HCT116 (cell line): ENCODE data around the gene LARP4. TPM values are rescaled to one million over a fixed set of nuclear protein-coding genes. Genes with fewer than 3 reads are reported as not detected.
A peak's percentile ranks its signal among the peaks of the same experiment; 100 is the strongest.

ENCODE experiments used
- ATAC-seq: fragments of 200-7000 bp; cut with Tn5 transposase; 2 replicates; pipeline ENCODE4 v1.9.1; 2020; ENCODE audit warnings: mild to moderate bottlenecking, moderate library complexity
- Bru-seq: library from RNA; stranded (reverse); fragments of 400-500 nt; gene quantifications from one replicate; lab custom pipeline; 2021; lab: Mats Ljungman, UMichigan
- BruChase-seq, 2 experiments: library from RNA; stranded (reverse); fragments of 400-500 nt; gene quantifications; one replicate each; lab custom pipeline; 2021; lab: Mats Ljungman, UMichigan
- BruUV-seq: library from RNA; stranded (reverse); fragments of 400-500 nt; replicated peaks from 2 replicates; lab custom pipeline; 2021; lab: Mats Ljungman, UMichigan
- CTCF ChIA-PET: fragments of 300-600 bp; sonication (Branson Sonifier 250); formaldehyde crosslinking; loops from one replicate; lab custom pipeline; 2021; ENCODE audit warnings: antibody characterized with exemption; lab: Charles Lee
- POLR2A ChIA-PET: fragments of 300-600, 350-600 bp; sonication (Branson Sonifier 250); formaldehyde crosslinking; loops from one replicate; lab custom pipeline; 2021; ENCODE audit warnings: antibody characterized with exemption; lab: Charles Lee
- RAD21 ChIA-PET, 2 experiments: fragments of 300-600 bp; sonication (Branson Sonifier 250); formaldehyde crosslinking; loops; one replicate each; lab custom pipeline; 2023; ENCODE audit warnings: low total read pairs in 2 of 2; ENCODE audit not compliant: uncharacterized antibody in 2 of 2, unreplicated experiment in 2 of 2, low non-redundant PET in 1 of 2; lab: Charles Lee
- DNase-seq: peaks from one replicate; pipeline ENCODE4 v3.0.0-alpha.2; 2010; ENCODE audit warnings: low read depth, low spot score
- H2AFZ ChIP-seq: fragments of 200-600 bp; shearing (Covaris generic), sonication (generic); 2 replicates; pipeline ENCODE4 v1.6.1; 2017; ENCODE audit warnings: low read depth, mixed run types, mixed read lengths, antibody characterized with exemption, low read length; ENCODE audit not compliant: poor library complexity, severe bottlenecking
- H3K27ac ChIP-seq: 2 replicates; pipeline ENCODE4 v1.5.1; 2012; ENCODE audit warnings: low read depth, low read length
- H3K27me3 ChIP-seq: fragments of 200-600 bp; sonication (generic); 2 replicates; pipeline ENCODE4 v1.6.1; 2016; ENCODE audit warnings: mixed run types, low read length, mixed read lengths; ENCODE audit not compliant: insufficient read depth
- H3K36me3 ChIP-seq, 2 experiments: fragments of 200-500 bp in 1 of 2; fragments of 200-600 bp in 1 of 2; sonication (Bioruptor generic) in 1 of 2; sonication (generic) in 1 of 2; 2 replicates each; pipeline versions ENCODE4 v1.5.1 to v1.6.1; 2014 to 2016; ENCODE audit warnings: low read length in 2 of 2, inconsistent platforms in 1 of 2, mixed read lengths in 1 of 2, mixed run types in 1 of 2; ENCODE audit not compliant: insufficient read depth in 2 of 2, control insufficient read depth in 1 of 2
- H3K4me1 ChIP-seq, 2 experiments: fragments of 200-600 bp in 1 of 2; sonication (generic) in 1 of 2; 2 replicates each; pipeline versions ENCODE4 v1.5.1 to v1.6.1; 2012 to 2017; ENCODE audit warnings: low read length in 2 of 2, inconsistent platforms in 1 of 2, mild to moderate bottlenecking in 1 of 2, mixed read lengths in 1 of 2, mixed run types in 1 of 2, moderate library complexity in 1 of 2; ENCODE audit not compliant: insufficient read depth in 2 of 2, control insufficient read depth in 1 of 2
- H3K4me2 ChIP-seq: fragments of 200-600 bp; sonication (generic); 2 replicates; pipeline ENCODE4 v1.6.1; 2017; ENCODE audit warnings: mixed run types, low read length, mixed read lengths
- H3K4me3 ChIP-seq, 2 experiments: fragments of 200-600 bp in 1 of 2; sonication (generic) in 1 of 2; replicated peaks in 1 of 2; 2 replicates each; pipeline ENCODE4 v1.5.1; 2011 to 2016; ENCODE audit warnings: low read length in 2 of 2, control low read depth in 1 of 2, low read depth in 1 of 2, mild to moderate bottlenecking in 1 of 2, mixed read lengths in 1 of 2, mixed run types in 1 of 2
- H3K79me2 ChIP-seq: fragments of 200-600 bp; sonication (generic); 2 replicates; pipeline ENCODE4 v1.6.1; 2017; ENCODE audit warnings: mild to moderate bottlenecking, mixed run types, low read length, moderate library complexity, mixed read lengths; ENCODE audit not compliant: insufficient read depth
- H3K9ac ChIP-seq: fragments of 200-600 bp; sonication (generic); 2 replicates; pipeline ENCODE4 v1.6.1; 2016; ENCODE audit warnings: low read length, mixed read lengths
- H3K9me2 ChIP-seq: fragments of 200-600 bp; sonication (generic), shearing (Covaris generic); 2 replicates; pipeline ENCODE4 v1.6.1; 2017; ENCODE audit warnings: mixed run types, mild to moderate bottlenecking, moderate library complexity; ENCODE audit not compliant: insufficient read depth
- H3K9me3 ChIP-seq, 2 experiments: fragments of 200-500 bp in 1 of 2; fragments of 200-600 bp in 1 of 2; sonication (Bioruptor generic) in 1 of 2; sonication (generic) in 1 of 2; 2 replicates each; pipeline ENCODE4 v1.6.1; 2014 to 2017; ENCODE audit warnings: low read length in 2 of 2, mixed read lengths in 2 of 2, inconsistent platforms in 1 of 2, low read depth in 1 of 2, mild to moderate bottlenecking in 1 of 2, mixed run types in 1 of 2, moderate library complexity in 1 of 2; ENCODE audit not compliant: control insufficient read depth in 1 of 2, insufficient read depth in 1 of 2
- H4K20me1 ChIP-seq: fragments of 200-600 bp; sonication (generic), shearing (Covaris generic); 2 replicates; pipeline ENCODE4 v1.6.1; 2017; ENCODE audit warnings: mixed run types, mild to moderate bottlenecking, moderate library complexity; ENCODE audit not compliant: insufficient read depth
- CBX3 ChIP-seq: IDR thresholded peaks from 2 replicates; pipeline ENCODE4 v1.6.1; 2012; ENCODE audit warnings: low read depth
- CEBPB ChIP-seq: IDR thresholded peaks from 2 replicates; pipeline ENCODE4 v1.6.1; 2012; ENCODE audit warnings: low read depth
- EGR1 ChIP-seq: IDR thresholded peaks from 2 replicates; pipeline ENCODE4 v1.6.1; 2012; ENCODE audit warnings: low read depth
- EZH2 ChIP-seq: fragments of 200-600 bp; sonication (generic); IDR thresholded peaks from 2 replicates; pipeline ENCODE4 v1.6.1; 2017; ENCODE audit warnings: antibody characterized with exemption, mixed run types
- EZH2phosphoT487 ChIP-seq: fragments of 200-600 bp; IDR thresholded peaks from 2 replicates; pipeline ENCODE4 v1.6.1; 2018; ENCODE audit warnings: antibody characterized with exemption, borderline replicate concordance
- JUND ChIP-seq: IDR thresholded peaks from 2 replicates; pipeline ENCODE4 v1.6.1; 2012
- POLR2A ChIP-seq: IDR thresholded peaks from 2 replicates; pipeline ENCODE4 v1.7.0; 2011; ENCODE audit warnings: borderline replicate concordance; ENCODE audit not compliant: insufficient read depth, insufficient read length; ENCODE audit errors: extremely low read depth
- POLR2AphosphoS5 ChIP-seq: IDR thresholded peaks from 2 replicates; pipeline ENCODE4 v1.6.1; 2011; ENCODE audit warnings: mild to moderate bottlenecking, low read depth, low read length, moderate library complexity
- RAD21 ChIP-seq: IDR thresholded peaks from 2 replicates; pipeline ENCODE4 v1.6.1; 2012; ENCODE audit warnings: low read depth, mild to moderate bottlenecking
- SIN3A ChIP-seq: IDR thresholded peaks from 2 replicates; pipeline ENCODE4 v1.6.1; 2012; ENCODE audit warnings: low read depth
- SP1 ChIP-seq: IDR thresholded peaks from 2 replicates; pipeline ENCODE4 v1.6.1; 2012; ENCODE audit warnings: low read depth
- SRF ChIP-seq: IDR thresholded peaks from 2 replicates; pipeline ENCODE4 v1.6.1; 2012; ENCODE audit warnings: low read depth
- TCF7L2 ChIP-seq: IDR thresholded peaks from 2 replicates; pipeline ENCODE4 v1.7.0; 2011; ENCODE audit warnings: borderline replicate concordance, inconsistent platforms; ENCODE audit not compliant: insufficient read depth, insufficient read length; ENCODE audit errors: extremely low read depth
- YY1 ChIP-seq: IDR thresholded peaks from 2 replicates; pipeline ENCODE4 v1.6.1; 2011; ENCODE audit warnings: low read length, low read depth, moderate library complexity, mild to moderate bottlenecking; ENCODE audit not compliant: insufficient replicate concordance; ENCODE audit errors: extremely low read depth
- ZFX ChIP-seq: fragments of 450-650 bp; IDR thresholded peaks from 2 replicates; pipeline ENCODE4 v1.6.1; 2017
- ZNF274 ChIP-seq: fragments of 200-500 bp; sonication (Bioruptor generic); IDR thresholded peaks from 2 replicates; pipeline ENCODE4 v1.6.1; 2014; ENCODE audit warnings: mild to moderate bottlenecking, low read depth, low read length, inconsistent platforms
- intact Hi-C: fragments of 100-400 bp; cut with micrococcal nuclease; formaldehyde crosslinking; loops from 2 replicates; pipeline ENCODE4 v1.10.0; 2022
- long read RNA-seq: library from polyadenylated mRNA; unstranded; transcript quantifications from one replicate; pipeline ENCODE4 v2.0.0, GENCODE V29; 2021; ENCODE audit not compliant: unreplicated experiment
- polyA plus RNA-seq: library from polyadenylated mRNA; unstranded; fragments of >200 nt; gene quantifications from 2 replicates; pipeline ENCODE4 v1.2.1, GENCODE V29; 2012; ENCODE audit warnings: missing spikeins
- total RNA-seq: library from RNA; stranded (reverse); gene quantifications from one replicate; pipeline ENCODE4 v1.2.1, GENCODE V29; 2021; ENCODE audit not compliant: unreplicated experiment
- TF ChIP-seq, protein P1 (sequence below): IDR thresholded peaks from 2 replicates; pipeline ENCODE4 v1.6.1; 2012
- TF ChIP-seq, protein P2 (sequence below): IDR thresholded peaks from 2 replicates; pipeline ENCODE4 v1.6.1; 2011; ENCODE audit warnings: mild to moderate bottlenecking, low read length, moderate library complexity; ENCODE audit not compliant: insufficient replicate concordance; ENCODE audit errors: extremely low read depth
- TF ChIP-seq, protein P3 (sequence below), 3 experiments: fragments of 200-600 bp in 1 of 3; sonication (generic) in 1 of 3; IDR thresholded peaks in 2 of 3; conservative IDR thresholded peaks in 1 of 3; 2 replicates each; pipeline ENCODE4 v1.5.1; 2012 to 2017; ENCODE audit warnings: low read depth in 2 of 3, low read length in 2 of 3, antibody characterized with exemption in 1 of 3, borderline replicate concordance in 1 of 3, control low read depth in 1 of 3, mild to moderate bottlenecking in 1 of 3, mixed read lengths in 1 of 3, mixed run types in 1 of 3, moderate library complexity in 1 of 3; ENCODE audit not compliant: insufficient read depth in 1 of 3

The LARP4 gene
- 76.3 TPM for total RNA-seq
- polyA plus RNA-seq, result 9.7 and 15.2 TPM in 2 replicates
- Bru-seq, nascent RNA, result percentile 89 among the genes with signal in this experiment
- BruChase-seq, experiment 1, labeled RNA remaining after a 6-hour chase, result percentile 92 among the genes with signal in this experiment
- percentile 92 among the genes with signal in this experiment for BruChase-seq, experiment 2, labeled RNA remaining after a 2-hour chase
- long read RNA-seq, full-length matches to known transcripts, result 12 of 87 reads
- long read RNA-seq, partial matches to known transcripts, result 57 of 87 reads
- long read RNA-seq, other reads (novel, unspliced or antisense), result 18 of 87 reads

DNA sequence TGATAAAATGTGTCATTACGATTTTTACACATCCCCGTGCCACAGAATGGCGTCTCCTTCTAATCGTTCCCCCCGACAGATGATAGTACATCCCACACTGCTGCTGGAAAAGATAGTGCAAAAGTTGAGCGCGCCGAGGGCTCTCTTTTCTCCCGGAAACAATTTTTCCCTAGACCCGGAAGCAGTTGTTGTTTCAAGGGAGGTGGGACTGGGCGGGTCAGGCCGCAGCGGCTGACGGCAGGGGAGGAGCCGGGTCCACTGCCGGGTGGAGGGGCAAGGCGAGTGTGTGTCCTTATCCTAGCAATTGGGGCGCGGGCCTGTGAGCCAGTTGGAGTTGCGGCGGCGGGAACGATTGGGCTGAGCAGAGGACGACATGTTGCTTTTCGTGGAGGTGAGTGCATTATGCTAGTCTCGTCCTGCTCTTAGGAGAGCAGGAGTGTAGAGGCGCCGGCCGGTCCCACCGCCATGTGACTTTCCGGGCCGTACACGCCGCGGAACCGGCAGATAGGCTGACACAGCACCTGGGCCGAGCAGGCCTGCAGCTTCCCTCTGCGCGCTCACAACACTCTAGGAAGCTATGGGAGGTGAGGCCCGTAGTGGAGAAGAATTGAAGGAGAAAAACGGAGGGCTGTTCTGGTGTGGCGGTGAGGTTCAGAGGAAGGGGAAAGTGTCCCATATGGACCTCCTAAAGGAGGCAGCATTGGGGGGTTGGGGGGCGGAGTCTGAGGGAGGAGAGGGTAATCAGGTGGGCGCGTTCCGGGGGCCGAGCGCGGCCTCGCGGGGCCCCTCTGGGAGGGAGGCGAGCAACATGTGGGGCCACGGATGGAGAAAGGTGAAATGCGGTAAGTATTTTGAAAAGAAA, at the start of gene LARP4:
TSS of gene LARP4 (plus strand) at position 248 of the 862 bp plus-strand sequence. CDS start at position 374, 126 bp downstream.
- ATAC-seq (peak; percentile 94), DNase-seq (peak; percentile 93)
- Histone ChIP-seq H2AFZ (peak within 1 kb of the TSS; percentile 87), H3K36me3 (peaks cover 0 to 5% of the 10 kb centered on the region in 2 experiments; a peak in 1 of 4 replicates), H3K27me3 (no peaks in the 10 kb centered on the region), H3K4me2 (peak within 1 kb of the TSS; percentile 82), H3K9me3 (no peaks in the 10 kb centered on the region), H3K4me1 (peaks cover 17 to 53% of the 10 kb centered on the region in 2 experiments), H3K9me2 (no peaks in the 10 kb centered on the region), H3K4me3 (peak within 1 kb of the TSS; percentile 97 to 98), H3K79me2 (peaks cover 52% of the 10 kb centered on the region), H3K27ac (peak within 1 kb of the TSS; percentile 91), H3K9ac (peak within 1 kb of the TSS; percentile 98), H4K20me1 (peaks cover 8% of the 10 kb centered on the region; the same call in 1 of the 2 replicates)
- intact Hi-C loops, result loop anchor here (10.0 kb wide), 1 partner anchor 316 kb away; the partner anchor contains the start of gene SMARCD1
- ChIA-PET POLR2A (no interaction called here), CTCF (no interaction called here), RAD21 (no interaction called here)
- BruUV-seq, result no TSS peak
- TF ChIP-seq TCF7L2, result peak; percentile 6
- no peak for TF ChIP-seq SRF
- TF ChIP-seq ZFX, result peak; percentile 91
- TF ChIP-seq JUND, result peak; percentile 55; the same call in 1 of the 2 replicates
- peak; percentile 9; the same call in 1 of the 2 replicates for TF ChIP-seq CBX3
- TF ChIP-seq EZH2, result no peak
- TF ChIP-seq, protein P1, sequence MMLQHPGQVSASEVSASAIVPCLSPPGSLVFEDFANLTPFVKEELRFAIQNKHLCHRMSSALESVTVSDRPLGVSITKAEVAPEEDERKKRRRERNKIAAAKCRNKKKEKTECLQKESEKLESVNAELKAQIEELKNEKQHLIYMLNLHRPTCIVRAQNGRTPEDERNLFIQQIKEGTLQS, result no peak
- no peak for TF ChIP-seq ZNF274
- TF ChIP-seq CEBPB, result no peak
- TF ChIP-seq SP1, result peak; percentile 78
- TF ChIP-seq, protein P2, sequence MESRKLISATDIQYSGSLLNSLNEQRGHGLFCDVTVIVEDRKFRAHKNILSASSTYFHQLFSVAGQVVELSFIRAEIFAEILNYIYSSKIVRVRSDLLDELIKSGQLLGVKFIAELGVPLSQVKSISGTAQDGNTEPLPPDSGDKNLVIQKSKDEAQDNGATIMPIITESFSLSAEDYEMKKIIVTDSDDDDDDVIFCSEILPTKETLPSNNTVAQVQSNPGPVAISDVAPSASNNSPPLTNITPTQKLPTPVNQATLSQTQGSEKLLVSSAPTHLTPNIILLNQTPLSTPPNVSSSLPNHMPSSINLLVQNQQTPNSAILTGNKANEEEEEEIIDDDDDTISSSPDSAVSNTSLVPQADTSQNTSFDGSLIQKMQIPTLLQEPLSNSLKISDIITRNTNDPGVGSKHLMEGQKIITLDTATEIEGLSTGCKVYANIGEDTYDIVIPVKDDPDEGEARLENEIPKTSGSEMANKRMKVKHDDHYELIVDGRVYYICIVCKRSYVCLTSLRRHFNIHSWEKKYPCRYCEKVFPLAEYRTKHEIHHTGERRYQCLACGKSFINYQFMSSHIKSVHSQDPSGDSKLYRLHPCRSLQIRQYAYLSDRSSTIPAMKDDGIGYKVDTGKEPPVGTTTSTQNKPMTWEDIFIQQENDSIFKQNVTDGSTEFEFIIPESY, result peak; percentile 17
- no peak for TF ChIP-seq EZH2phosphoT487
- TF ChIP-seq SIN3A, result peak; percentile 98
- no peak for TF ChIP-seq RAD21
- peak; percentile 51; the same call in 1 of the 2 replicates for TF ChIP-seq EGR1
- peak; percentile 83 for TF ChIP-seq POLR2A
- TF ChIP-seq, protein P3, sequence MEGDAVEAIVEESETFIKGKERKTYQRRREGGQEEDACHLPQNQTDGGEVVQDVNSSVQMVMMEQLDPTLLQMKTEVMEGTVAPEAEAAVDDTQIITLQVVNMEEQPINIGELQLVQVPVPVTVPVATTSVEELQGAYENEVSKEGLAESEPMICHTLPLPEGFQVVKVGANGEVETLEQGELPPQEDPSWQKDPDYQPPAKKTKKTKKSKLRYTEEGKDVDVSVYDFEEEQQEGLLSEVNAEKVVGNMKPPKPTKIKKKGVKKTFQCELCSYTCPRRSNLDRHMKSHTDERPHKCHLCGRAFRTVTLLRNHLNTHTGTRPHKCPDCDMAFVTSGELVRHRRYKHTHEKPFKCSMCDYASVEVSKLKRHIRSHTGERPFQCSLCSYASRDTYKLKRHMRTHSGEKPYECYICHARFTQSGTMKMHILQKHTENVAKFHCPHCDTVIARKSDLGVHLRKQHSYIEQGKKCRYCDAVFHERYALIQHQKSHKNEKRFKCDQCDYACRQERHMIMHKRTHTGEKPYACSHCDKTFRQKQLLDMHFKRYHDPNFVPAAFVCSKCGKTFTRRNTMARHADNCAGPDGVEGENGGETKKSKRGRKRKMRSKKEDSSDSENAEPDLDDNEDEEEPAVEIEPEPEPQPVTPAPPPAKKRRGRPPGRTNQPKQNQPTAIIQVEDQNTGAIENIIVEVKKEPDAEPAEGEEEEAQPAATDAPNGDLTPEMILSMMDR (IDR thresholded peaks at IDR 0.05 in 2 of 3, conservative IDR thresholded peaks at IDR 0.05 in 1 of 3; ENCODE audit: borderline replicate concordance in 1 of 3, insufficient read depth in 1 of 3, low read depth in 2 of 3, low read length in 2 of 3), result no peak
- TF ChIP-seq YY1, result peak; percentile 82
- TF ChIP-seq POLR2AphosphoS5, result peak; percentile 88
